Pancreas (tissue), 10 donors: ENCODE data around the gene DAB2. TPM values are rescaled to one million over a fixed set of nuclear protein-coding genes. Genes with fewer than 3 reads are reported as not detected.

Experiments
- ATAC-seq, 4 donors: fragments of 200-7000 bp; cut with Tn5 transposase; one replicate each; pipeline versions ENCODE4 v1.8.0 to v1.9.1; 2020; ENCODE audit warnings: mild to moderate bottlenecking in 4 of 4, moderate library complexity in 4 of 4
- DNase-seq, 6 donors: peaks; one replicate each; pipeline ENCODE4 v3.0.0-alpha.2; 2020
- FAIRE-seq: peaks from 2 replicates; lab custom pipeline; 2012; peaks lifted over from hg19 to GRCh38; lab: Jason Lieb, UNC
- H3K27ac ChIP-seq, 4 donors: fragments of 200-600 bp; sonication (generic); 1 replicate in 3 of 4; 2 replicates in 1 of 4; pipeline versions ENCODE4 v1.5.0 to v1.8.0; 2020
- H3K27me3 ChIP-seq, 4 donors: fragments of 200-600 bp; one replicate each; pipeline ENCODE4 v1.8.0; 2021
- H3K36me3 ChIP-seq, 3 donors: fragments of 200-600 bp; sonication (generic) in 1 of 3; one replicate each; pipeline versions ENCODE4 v1.5.0 to v1.8.0; 2020 to 2021
- H3K4me1 ChIP-seq, 3 donors: fragments of 200-600 bp; one replicate each; pipeline ENCODE4 v1.8.0; 2021
- H3K4me3 ChIP-seq, 4 donors: fragments of 200-600 bp; sonication (generic) in 2 of 4; one replicate each; pipeline versions ENCODE4 v1.5.0 to v1.8.0; 2020 to 2021
- H3K9me3 ChIP-seq, 4 donors: fragments of 200-600 bp; one replicate each; pipeline ENCODE4 v1.8.0; 2021
- WGBS, 2 donors: extraction: QIAGEN DNeasy Blood & Tissue Kit; methylation state at CpG; one replicate each; pipeline ENCODE4 v1.1.7; 2013; 5-methylcytosine and 5-hydroxymethylcytosine counted together
- intact Hi-C, 3 donors: fragments of 100-400 bp; cut with DNase I; formaldehyde crosslinking; loops; one replicate each; pipeline versions ENCODE4 v1.11.1 to v1.14.2; 2022
- polyA plus RNA-seq, 2 donors: library from polyadenylated mRNA; stranded (reverse); fragments of 200-250 nt; gene quantifications; one replicate each; pipeline ENCODE4 v1.2.3, GENCODE V29; 2013
- total RNA-seq, 6 donors: library from RNA; stranded (reverse); fragmentation: NEBNext Ultra II Directional in 4 of 6; extraction: Animal tissue kit (Norgen Biotek cat#: 25700) in 4 of 6; gene quantifications; one replicate each; pipeline versions ENCODE4 v1.2.1 to v1.2.4, GENCODE V29; 2021 to 2023
- TF ChIP-seq, protein P1 (sequence below), 4 donors: fragments of 200-600 bp; sonication (generic) in 3 of 4; IDR thresholded peaks; one replicate each; pipeline versions ENCODE4 v1.5.0 to v1.8.0; 2021; ENCODE audit warnings: antibody characterized with exemption in 4 of 4
- donor health status: healthy with polysubstance abuse.
- donor health status: DM: no; HTN: no; CAD: no; lungs with moderate emphysema.
- donor health status: DM: no; HTN: no; CAD: no.
- donor health status: control.
- donor health status: control.
- donor health status: Bipolar disorder and iron deficiency.
- donor health status: DM: yes; HTN: yes; CAD: no.
- donor health status: DM: no; HTN: no; CAD: no.
- donor health status: DM: no; HTN: no; CAD: no.
- donor health status: DM: yes; HTN: yes; CAD: no.

Gene DAB2
- total and polyA plus RNA-seq, 8 donors = 12.0 to 53.3 (median 27.2) TPM

- H3K27me3 ChIP-seq = peaks cover 0 to 9% (median 0%) of the 10 kb centered on the region in 4 donors
- H3K27ac ChIP-seq = peak overlapping the region in 2 of 4 donors; percentile 40 to 59
- no peaks in the 10 kb centered on the region for H3K9me3 ChIP-seq
- ATAC-seq (no peak), DNase-seq (no peak), FAIRE-seq (no peak)
- WGBS, 2 donors = 62 to 67% methylated on average over 3 of the region's 3 CpGs
- intact Hi-C loops = no loop called here
- peak overlapping the region in 2 of 4 donors; percentile 40 to 53 for H3K4me3 ChIP-seq
- TF ChIP-seq, protein P1, sequence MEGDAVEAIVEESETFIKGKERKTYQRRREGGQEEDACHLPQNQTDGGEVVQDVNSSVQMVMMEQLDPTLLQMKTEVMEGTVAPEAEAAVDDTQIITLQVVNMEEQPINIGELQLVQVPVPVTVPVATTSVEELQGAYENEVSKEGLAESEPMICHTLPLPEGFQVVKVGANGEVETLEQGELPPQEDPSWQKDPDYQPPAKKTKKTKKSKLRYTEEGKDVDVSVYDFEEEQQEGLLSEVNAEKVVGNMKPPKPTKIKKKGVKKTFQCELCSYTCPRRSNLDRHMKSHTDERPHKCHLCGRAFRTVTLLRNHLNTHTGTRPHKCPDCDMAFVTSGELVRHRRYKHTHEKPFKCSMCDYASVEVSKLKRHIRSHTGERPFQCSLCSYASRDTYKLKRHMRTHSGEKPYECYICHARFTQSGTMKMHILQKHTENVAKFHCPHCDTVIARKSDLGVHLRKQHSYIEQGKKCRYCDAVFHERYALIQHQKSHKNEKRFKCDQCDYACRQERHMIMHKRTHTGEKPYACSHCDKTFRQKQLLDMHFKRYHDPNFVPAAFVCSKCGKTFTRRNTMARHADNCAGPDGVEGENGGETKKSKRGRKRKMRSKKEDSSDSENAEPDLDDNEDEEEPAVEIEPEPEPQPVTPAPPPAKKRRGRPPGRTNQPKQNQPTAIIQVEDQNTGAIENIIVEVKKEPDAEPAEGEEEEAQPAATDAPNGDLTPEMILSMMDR (IDR thresholded peaks at IDR 0.05) = no peak
- peaks cover 0 to 10% (median 7%) of the 10 kb centered on the region in 3 donors for H3K4me1 ChIP-seq
- H3K36me3 ChIP-seq = no peaks in the 10 kb centered on the region
Measured at GRCh38 chr5:39422036-39422606, 2.7 kb downstream of the DAB2 start.

DNA sequence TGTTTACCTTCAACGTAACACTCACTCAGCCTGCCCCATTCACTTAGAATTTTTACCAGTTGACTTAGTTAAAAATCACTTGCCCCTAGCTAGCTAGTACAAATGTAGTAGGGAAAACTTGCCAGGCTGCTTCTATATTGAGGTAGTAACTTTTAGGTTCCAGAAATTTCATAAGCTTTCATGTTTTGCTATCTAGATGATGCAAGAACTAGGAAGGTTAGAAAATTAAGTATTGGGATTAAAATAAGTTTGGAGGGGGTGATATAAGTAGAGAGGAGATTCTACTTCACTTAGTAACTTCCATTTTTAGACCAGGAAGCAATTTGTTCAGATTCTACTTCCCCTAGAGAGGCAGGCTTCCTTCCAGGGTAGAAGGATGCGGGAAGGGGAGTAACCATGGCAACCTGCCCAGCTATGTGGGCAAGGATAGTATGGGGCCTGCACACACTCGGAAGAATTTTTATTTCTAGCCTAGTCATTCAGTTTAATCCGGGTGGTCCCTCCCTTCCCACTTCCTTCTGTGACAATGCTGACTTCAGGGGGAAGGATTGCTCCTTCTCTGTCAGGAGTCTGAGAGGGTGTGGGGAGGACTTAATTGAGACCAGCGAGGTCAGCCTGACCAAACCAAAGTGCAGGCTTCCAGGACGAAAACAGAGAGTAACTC lies 4.2 kb downstream of the DAB2 start:
- TF ChIP-seq, protein P1 (IDR thresholded peaks at IDR 0.05) = no peak
- H3K27ac ChIP-seq = peak overlapping the region in 2 of 4 donors; percentile 40 to 62
- no peak overlapping the region for H3K4me3 ChIP-seq
- H3K9me3 ChIP-seq = no peaks in the 10 kb centered on the region
- DNase-seq (peak in 2 of 6 donors; percentile 27 to 50), FAIRE-seq (no peak), ATAC-seq (peak in 3 of 4 donors; percentile 4 to 43 (median 9))
- intact Hi-C loops = no loop called here
- WGBS, 2 donors = 40 to 55% methylated on average over 6 of the region's 6 CpGs
- peaks cover 0 to 10% (median 6%) of the 10 kb centered on the region in 3 donors for H3K4me1 ChIP-seq
- peaks cover 0 to 2% (median 0%) of the 10 kb centered on the region in 4 donors for H3K27me3 ChIP-seq
- H3K36me3 ChIP-seq = no peaks in the 10 kb centered on the region

GRCh38 chr5:39419796-39420195 lies 5.0 kb downstream of the DAB2 start:
- H3K27ac ChIP-seq = peak overlapping the region in 1 of 4 donors; percentile 62
- DNase-seq (no peak), FAIRE-seq (no peak), ATAC-seq (no peak)
- WGBS, 2 donors = 28 to 45% methylated on average over 1 of the region's 1 CpG
- no peaks in the 10 kb centered on the region for H3K36me3 ChIP-seq
- intact Hi-C loops = no loop called here
- no peak overlapping the region for H3K4me3 ChIP-seq
- H3K27me3 ChIP-seq = no peaks in the 10 kb centered on the region
- TF ChIP-seq, protein P1 (IDR thresholded peaks at IDR 0.05) = no peak
- H3K4me1 ChIP-seq = peaks cover 0 to 7% (median 0%) of the 10 kb centered on the region in 3 donors
- no peaks in the 10 kb centered on the region for H3K9me3 ChIP-seq

- no peak for FAIRE-seq
- 51 to 57% methylated on average over 3 of the region's 3 CpGs for WGBS, 2 donors
- H3K4me3 ChIP-seq = no peak overlapping the region
- intact Hi-C loops = no loop called here
- no peak for DNase-seq
- ATAC-seq = no peak
- H3K36me3 ChIP-seq = no peaks in the 10 kb centered on the region
- H3K27ac ChIP-seq = no peak overlapping the region
- H3K27me3 ChIP-seq = no peaks in the 10 kb centered on the region
- TF ChIP-seq, protein P1 (IDR thresholded peaks at IDR 0.05) = no peak
- peaks cover 0 to 7% (median 0%) of the 10 kb centered on the region in 3 donors for H3K4me1 ChIP-seq
- no peaks in the 10 kb centered on the region for H3K9me3 ChIP-seq
Measured at GRCh38 chr5:39417979-39418378, 6.8 kb downstream of the DAB2 start.

GRCh38 chr5:39415201-39415600 lies 9.6 kb downstream of the DAB2 start:
- Histone ChIP-seq H3K36me3 (no peaks in the 10 kb centered on the region), H3K27me3 (no peaks in the 10 kb centered on the region), H3K9me3 (no peaks in the 10 kb centered on the region), H3K27ac (no peak overlapping the region), H3K4me3 (no peak overlapping the region), H3K4me1 (peaks cover 0 to 5% (median 4%) of the 10 kb centered on the region in 3 donors)
- TF ChIP-seq, protein P1 (IDR thresholded peaks at IDR 0.05) = no peak
- no peak for ATAC-seq
- intact Hi-C loops = no loop called here
- FAIRE-seq = no peak
- DNase-seq = no peak
- WGBS, 2 donors = 35 to 48% methylated on average over 2 of the region's 2 CpGs
